DMS 273 (cell line): Measurements from ENCODE around the gene RASSF4.

Experiments used
- DNase-seq: peaks from one replicate; lab custom pipeline; 2025; ENCODE audit not compliant: unreplicated experiment; lab: John Stamatoyannopoulos, UW

RASSF4 gene

DNA sequence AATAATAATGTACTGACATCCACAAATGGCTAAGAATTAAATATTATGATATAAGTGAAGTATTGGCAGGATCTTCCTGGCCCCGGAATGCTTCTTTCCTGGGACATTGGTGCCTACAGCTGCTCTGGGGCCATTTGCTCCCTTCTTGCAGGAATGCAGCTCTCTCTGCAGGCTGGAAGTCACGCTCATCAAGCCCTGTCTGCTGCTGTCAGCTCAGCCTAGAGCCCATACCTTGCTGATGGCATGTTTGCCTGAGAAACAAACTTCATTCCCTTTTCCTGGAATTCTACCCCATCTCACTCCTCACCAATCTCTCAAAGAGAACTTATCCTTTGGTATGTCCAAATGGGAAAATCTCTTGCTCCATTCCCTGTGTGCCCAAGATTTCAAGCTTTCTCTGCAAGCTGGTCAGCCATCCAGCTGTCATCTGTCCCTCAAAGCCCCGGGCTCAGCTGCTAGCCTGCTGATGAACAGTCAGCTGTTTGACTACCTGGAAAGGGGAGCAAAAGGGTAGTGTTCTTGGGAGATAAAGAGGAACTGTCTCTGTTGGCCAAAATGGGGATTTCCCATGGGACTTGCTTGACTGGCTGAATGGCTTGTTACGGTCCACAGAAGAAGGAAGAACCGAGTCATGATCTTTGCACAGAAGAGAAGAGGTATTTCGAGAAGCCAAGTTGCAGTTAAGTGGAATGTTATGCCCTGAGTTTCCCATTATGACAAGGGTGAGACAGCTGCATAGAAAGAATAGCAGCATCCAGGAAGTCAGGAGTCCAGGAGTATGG, 12.0 kb upstream of the RASSF4 start:
- no peak for DNase-seq

DNA sequence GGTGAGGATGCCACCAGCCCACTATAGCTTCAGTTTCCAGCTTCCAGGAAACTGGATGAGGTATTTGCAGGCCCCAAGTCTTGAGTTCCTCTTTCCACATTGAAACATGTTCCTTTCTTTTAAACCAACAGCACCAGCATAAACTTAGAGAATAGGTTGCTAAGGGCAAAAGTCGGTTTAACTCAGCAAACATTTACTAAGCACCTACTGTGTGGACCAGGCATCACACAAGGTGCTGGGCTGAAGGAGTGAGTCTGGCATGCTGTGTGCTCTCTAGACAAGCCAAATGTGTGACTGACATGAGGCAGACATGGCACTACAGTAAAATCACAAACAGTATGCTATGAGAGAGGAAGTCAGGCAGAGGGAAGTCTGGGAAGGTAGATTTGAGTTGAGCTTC, 11.0 kb upstream of the RASSF4 start:
- no peak for DNase-seq

DNA sequence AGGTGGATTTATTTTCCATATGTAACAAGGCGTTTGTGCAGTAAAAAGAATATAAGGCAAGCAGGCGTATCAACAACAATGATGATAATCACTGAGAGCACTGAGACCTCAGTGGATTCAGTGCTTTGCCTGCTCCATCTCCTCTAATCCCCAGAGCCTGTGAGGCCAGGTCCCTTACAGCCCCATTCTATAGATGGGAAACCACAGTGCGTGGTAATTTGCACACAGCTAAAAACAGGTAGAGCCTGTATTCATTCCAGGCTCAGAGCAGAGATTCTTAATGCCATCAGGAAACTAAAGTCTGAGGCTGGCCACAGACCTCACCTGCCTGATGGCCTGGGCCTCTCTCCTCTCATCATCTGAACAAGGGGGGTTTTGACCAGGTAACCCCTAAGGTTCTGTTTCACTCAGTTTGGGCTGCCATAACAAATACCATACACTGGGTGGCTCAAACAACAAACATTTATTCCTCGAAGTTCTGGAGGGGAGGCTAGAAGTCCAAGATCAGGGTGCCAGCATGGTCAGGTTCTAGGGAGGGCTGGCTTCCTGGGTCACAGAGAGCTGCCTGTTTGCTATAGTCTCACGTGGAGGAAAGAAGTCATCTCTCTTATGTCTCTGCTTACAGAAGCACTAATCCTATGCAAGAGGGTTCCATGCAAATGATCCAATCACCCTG, 10.3 kb upstream of the RASSF4 start:
- DNase-seq, result no peak

DNA sequence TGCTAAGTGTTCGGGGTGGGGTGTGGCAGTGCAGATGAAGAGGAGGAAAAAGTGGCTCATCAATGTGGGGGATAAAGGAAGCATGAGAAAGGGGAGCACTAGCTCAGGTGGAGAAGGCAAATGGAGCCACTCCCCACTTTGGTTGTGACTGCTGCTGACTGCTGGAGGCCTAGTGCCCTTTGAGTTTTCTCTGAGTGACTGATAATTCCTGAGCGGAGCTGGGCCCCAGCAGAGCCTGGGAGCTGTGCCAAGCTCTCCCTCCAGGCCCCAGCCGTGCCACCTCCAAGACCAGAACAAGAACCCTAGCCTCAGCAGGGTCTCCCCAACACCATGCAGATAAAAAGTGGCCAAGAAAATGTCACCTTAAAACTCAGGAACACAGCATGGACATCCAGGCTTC, 9.7 kb upstream of the RASSF4 start:
- DNase-seq, result no peak

DNA sequence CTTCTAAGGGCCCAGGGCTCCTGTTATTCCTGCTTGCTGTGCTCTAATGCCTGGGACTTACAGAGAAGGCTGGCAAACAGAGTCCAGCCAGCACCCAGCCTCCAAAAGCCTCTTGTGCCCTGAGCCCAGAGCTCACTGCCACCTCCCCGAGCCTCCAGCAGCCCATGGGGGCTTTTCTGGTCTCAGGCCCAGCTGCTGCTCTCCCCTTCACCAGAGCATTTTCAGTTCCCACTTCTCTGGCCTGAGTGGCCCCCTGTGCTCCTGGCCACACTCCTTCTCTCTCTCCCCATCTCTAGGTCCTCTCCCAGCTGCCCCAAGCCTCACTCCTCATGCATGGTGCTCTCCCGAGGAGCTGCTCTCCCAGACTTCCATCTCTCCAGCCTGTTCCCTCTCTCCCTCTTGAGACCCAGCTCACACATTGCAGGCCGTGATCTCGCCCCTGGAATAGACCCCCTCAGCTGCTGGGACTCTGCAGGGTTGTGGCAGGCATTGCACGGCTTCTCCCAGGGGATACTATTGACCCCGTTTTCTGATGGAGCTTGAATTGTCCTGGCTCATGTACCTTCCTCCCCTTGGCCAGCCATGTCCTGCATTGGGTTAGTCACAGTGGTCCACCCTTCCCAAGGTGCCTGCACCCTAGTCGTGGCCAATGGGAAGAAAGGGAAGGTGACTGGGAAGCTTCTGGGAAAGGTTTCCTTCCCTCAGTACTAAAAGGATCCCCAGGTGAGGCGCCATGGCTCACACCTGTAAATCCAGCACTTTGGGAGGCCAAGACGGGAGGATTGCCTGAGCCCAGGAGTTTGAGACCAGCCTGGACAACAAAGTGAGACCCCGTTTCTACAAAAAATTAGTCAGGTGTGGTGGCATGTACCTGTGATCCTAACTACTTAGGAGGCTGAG, 9.0 kb upstream of the RASSF4 start:
- no peak for DNase-seq

DNA sequence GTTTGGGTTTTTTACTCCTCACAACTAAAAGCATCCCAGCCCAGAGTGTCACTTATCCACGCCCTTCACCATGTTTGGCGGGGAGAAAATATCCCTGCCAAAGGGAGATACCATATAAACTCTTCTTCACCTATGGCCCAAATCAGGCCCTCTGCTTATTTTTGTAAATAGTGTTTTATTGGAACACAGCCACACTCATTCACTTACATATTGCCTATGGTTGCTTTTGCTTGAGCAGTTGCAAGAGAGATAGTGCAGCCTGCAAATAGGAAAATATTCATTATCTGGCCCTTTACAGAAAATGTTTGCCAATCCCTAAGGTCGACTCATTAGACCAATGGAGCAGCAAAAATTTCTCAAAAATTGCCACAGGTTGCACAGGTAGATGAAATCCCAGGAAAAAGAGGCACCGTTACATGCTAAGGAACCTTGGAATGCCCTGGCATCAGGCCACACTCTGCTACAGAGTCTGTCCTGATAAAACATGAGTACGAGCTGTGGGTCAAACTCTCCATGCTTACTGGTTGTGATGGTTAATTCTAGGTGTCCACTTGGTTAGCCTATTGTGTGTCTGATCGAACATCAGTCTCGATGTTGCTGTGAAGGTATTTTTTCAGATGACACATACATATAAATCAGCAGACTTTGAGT, 7.9 kb upstream of the RASSF4 start:
- DNase-seq, result no peak

DNA sequence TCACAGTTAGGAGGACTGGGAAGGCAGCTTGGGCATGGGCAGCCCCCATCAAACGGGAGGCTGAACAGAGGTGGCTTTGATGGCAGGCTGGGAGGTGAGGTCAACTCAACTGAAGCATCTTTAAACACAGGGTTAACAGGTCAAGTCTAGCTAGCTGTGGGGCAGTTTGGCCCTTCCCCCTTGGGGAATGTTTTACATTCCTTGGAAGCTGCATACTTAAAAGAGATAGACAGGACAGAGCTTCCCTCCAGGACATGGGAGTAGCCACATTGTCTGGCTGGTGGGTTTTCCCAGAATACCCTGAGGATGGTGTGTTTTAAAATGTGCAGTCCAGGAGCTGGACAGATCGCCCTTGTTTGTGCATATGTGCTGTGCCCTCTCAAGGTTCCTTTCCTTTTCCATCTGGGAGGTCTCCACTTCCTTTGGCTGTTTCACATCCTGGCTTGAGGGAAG, 6.8 kb upstream of the RASSF4 start:
- DNase-seq, result no peak

DNA sequence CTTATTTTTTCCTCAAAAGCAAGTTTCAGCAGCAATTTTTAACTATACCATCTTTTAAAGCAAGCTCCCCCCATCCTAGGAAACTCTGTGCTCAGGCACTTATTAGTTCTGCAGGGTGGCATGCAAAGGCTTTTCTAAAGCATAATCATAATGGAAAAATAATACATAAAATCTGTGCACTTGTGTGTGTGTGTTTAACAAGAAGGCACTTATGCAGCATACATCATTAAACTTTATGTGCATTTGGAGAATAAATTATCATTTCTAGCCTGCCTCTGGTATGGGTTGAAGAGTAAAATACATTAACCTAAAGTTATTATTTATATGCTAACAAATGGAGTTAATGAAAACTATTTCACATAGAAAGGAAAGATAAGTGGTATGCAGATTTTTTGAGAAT, 5.6 kb upstream of the RASSF4 start:
- no peak for DNase-seq

DNA sequence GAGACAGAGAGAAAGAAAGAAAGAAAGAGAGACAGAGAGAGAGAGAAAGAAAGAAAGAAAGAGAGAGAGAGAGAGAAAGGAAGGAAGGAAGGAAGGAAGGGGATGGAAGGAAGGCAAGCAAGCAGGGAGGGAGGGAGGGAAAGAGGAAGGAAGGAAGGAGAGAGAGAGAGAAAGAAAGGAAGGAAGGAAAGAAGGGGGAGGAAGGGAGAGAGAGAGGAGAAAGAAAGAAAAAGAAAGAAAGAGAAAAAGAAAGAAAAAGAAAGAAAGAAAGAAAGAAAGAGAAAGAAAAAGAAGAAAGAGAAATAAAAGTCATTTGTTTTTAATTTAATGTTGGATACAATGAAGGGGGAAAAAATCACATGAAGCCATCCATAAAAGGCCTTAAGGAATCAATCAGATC, 4.6 kb upstream of the RASSF4 start:
- no peak for DNase-seq

DNA sequence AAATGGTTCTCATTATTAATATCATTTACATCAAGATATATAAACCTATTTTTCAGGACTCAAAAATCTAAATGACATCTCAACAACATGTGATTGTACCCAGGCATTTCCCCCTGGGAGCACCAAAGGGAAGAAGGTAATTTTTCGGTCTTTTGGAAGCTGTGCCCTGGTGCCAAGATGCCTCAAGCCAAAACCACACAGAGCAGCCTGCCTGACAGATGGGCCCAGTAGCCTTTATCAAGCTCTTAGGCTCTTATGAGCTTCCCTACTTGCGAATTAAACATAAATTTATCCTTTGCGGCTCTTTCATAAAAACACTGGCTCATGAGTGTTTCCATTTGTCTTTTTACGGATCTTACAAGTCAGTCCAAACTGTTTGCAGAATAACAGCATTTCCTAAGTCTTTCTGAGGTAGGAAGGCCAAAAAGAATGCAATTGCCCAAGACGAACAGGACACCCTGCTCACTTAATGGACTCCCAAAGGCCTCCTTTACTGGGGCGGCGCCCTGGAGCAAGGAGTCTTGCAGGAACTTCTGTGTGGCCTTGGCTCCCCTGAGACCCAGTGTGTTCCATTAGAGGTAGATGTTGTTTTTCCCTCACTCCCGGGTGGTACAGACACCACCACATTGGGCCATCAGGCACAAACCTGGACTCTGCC, 4.1 kb upstream of the RASSF4 start:
- peak; percentile 73 for DNase-seq

DNA sequence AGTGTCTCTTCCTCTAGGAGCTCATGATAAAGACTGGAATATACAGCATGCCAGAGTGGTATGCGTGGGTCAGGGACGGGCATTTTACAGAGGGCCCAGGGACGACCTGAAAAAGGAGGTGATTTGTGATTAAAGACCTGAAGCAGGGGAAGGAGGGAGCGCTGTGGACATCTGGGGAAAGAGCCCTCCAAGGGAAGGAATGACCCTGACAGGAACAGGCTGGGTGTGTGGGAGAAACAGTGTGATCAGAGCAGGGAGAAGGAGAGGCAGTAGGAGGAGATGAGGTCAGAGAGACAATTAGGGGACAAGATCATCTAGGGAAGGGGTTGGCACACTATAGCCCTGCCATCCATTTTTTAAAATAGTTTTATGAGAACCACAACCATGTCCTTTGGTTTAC, 3.4 kb upstream of the RASSF4 start:
- no peak for DNase-seq

DNA sequence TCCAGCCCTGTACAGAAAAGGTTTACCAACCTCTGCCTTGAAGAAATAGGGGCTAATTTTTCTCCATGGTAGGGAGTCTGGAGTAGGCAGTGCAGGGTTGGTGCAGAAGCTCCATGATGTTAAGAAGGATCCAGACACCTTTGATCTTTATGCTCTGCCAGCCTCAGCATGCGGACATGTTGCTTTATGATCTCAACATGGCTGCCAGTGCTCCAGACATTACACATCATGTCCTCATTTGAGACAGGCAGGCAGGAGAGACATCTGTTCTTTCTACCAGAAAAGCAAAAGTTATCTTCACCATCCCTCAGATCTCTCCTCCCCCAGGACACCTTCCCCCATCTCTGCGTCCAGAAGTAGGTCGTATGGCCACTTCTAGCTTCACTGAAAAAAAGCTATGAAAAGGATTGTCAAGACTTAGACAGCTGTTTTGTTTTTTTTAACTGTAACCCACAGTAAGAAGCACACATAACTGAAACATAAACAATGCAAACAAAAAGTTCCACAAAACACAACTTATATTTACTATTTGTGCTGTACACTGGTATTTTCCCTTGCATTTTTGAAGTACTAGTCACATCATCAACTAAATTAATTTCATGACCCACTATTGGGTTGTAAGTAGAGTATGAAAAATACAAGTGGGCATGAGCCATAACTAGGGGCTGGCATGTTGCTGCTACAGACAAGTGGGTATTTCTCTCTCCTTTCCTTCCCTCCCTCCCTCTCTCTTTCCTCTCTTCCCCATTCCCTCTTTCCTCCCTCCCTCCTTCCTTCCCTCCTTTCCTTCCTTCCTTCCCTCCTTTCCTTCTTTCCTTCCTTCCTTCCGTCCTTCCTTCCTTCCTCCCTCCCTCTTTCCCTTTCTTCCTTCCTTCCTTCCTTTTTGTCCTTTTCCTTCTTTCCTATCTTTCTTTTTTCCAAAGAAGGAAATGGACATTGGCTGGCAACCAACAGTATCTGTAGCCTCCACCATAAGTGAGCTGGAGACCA, 2.6 kb upstream of the RASSF4 start:
- DNase-seq, result no peak

DNA sequence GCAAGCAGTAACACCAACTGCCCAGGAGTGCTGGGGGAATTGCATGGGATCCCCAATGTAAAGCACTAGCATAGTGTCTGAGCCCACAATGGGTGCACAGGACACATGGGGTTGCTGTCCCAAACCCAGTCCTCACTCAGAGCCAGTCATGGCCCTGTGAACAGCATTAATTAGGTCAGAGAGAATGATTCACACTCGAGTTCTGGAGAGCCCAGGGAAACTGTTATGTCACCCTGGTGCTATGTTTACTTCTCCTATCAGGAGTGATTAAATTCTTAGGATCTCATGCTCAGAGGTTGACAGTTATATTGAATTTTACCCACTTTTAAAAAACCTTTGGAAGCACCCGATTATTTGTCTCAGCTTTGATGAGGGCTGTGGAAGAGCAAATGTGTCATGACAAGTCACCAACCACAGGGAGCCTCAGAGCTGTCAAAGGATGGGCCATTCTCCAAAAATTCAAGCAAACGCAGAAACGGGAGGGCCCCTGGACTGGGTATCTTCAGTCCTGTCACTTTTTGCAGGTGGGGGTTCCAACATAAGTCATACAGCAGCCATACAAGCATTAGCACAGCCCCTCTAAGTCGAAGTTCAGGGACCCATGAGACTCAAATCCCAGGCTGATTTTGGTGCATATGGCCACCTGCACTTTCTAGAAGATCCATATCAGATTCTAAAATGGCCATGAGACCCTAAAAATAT, 1.3 kb upstream of the RASSF4 start:
- DNase-seq, result no peak

DNA sequence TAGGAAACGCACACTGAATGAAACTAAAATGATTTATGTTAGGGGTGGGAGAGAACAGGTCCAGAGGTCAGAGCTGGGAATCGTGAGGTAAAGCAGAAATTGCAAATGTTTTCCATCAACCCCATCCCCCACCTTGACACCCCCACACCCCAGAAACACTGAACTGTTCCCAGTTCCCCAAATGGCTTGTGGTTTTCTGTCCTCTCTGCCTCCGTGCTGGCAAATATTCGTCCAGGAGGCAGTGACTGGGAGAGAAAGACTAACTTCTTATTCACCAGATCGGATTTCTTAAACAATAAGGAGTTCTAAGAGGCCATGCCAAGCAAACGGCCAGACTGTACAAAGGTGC, 730 bp upstream of the RASSF4 start:
- DNase-seq, result no peak

DNA sequence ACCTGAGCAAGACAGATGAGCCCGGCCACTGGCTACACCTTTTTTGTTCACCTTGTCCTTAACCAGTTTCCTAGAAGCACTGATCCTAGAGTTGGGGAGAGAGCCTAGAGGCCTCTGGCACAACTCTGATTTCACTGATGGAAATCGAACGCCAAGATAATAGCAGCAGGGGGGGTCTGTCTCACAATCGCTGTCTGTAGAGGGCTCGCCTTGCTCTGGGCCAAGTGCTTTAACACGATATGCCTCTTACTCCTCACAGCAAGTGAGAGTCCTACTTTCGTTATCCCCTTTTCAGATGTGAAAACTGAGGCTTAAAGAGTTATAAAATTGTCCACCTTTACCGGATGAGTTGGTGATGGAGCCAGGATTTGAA, 472 bp downstream of the RASSF4 start:
- no peak for DNase-seq

DNA sequence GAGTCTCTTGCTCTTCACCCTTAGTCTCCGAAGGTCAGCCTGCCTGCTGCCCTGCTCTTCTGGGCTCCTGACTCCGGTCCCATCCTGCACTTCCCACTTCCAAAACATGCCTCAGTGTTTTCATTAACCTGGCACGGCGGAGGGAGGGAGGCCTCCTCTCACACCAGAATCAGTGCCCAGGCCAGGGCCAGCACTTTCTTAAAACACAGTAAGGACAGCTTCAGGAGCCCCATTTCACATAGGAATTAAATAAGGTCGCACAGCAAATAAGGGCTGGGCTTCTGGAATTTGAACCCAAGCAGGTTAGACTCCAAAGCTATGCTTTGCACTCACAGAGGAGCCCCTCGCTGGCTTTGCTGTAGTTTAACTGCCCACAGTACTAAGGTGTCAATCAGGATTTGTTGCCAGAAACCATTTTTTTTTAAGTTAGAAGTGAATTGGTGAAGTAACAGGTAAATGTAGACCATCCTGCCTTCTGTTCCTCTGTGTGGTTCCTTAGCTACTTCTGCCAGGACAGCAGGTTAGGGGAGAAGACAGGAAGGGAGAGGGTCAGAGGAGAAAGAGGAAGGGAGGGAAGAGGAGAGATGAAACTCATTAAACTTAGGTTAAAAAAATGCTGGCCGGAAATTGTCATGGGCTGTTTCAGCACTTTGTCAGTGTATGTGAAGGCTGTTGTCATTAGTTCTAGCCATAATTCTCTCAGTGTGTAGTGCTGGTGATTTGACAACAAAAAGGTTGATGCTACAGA, 1.1 kb downstream of the RASSF4 start:
- DNase-seq, result no peak

DNA sequence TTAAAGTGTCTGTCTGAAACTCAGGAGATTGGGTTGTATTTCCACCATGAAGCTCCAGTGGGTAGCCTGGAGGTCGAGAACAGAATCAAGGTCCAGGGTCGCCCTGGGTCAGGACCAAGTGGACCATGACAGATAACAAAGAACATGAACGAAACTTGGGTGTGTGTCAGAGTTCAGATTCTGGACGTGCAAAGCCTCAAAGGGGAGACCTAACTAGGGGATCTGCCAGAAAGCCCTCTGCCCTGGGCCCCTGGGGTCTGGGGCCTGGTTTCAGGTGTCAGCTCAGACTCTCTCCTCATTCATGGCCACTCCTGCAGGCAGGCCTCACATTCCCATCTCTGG, 1.6 kb downstream of the RASSF4 start:
- DNase-seq, result no peak

DNA sequence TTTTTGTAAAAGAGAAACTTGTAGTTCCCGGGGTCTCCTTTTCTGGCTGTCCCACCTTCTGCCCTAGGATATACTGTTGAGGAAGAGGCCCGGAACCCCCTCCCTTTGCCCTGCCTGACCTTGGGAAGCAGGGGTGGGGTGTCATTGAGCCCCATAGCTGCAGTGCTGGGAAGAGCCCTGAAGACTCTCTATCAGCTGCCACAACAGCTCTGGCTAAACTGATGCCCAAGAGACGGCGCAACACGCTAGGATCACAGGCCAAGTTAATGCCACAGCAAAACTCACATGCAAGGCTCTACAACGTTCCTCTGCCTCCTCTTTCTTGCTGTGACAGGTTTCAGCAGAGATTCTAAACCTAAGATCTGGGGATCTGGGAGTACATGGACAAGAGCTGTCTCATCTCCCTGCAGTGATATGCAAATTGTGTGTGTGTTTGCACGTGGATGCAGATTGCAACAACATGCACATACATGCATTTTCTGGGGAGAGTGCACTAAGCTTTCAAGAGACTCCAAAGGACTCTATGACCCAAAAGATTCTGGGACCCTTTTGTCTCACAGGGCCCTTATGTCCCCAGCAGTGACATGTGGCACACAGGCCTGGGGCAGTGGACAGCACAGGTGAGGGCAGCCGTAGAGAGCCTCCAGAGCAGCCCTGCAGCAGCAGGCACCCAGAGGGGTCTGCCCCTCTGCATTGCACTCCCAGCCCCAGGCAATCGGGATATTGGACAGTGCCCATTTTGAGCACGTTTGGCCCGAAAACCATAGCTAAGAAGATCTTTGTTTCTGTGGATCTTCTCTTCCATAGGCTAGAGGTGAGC, 2.5 kb downstream of the RASSF4 start:
- DNase-seq, result no peak
